ENCODE data around the gene IL1RAPL1. TPM values are rescaled to one million over a fixed set of nuclear protein-coding genes. Genes with fewer than 3 reads are reported as not detected.

IL1RAPL1 gene
- total and polyA plus RNA-seq, 2 donors (not counting 1 experiment from before 2014, with no cell fraction given) = 0.25 to 2.8 TPM

GRCh38 chrX:28576117-28576516 lies 11.1 kb upstream of the IL1RAPL1 start:
- H3K9me3 ChIP-seq (ENCODE audit: control insufficient read depth, insufficient read depth, low read depth, low read length) = no peaks in the 10 kb centered on the region
- no peaks in the 10 kb centered on the region for H3K4me1 ChIP-seq (ENCODE audit: control insufficient read depth, extremely low read depth, insufficient read depth, low read length)
- TF ChIP-seq CTCF (conservative IDR thresholded peaks at IDR 0.05 in 1 of 2, IDR thresholded peaks at IDR 0.05 in 1 of 2; ENCODE audit: low read depth in 1 of 2, low read length in 2 of 2) (no peak), EZH2 (IDR thresholded peaks at IDR 0.05; ENCODE audit: low read length, missing control alignments) (no peak)
- no peak overlapping the region for H3K9ac ChIP-seq (ENCODE audit: insufficient read depth, low read length)
- H3K4me2 ChIP-seq (ENCODE audit: extremely low read depth, insufficient read depth, low read length) = no peak overlapping the region
- H2AFZ ChIP-seq (ENCODE audit: low read length) = no peak overlapping the region
- H3K4me3 ChIP-seq (replicated peaks in 1 of 4; ENCODE audit: control extremely low read depth in 1 of 4, insufficient read depth in 1 of 4, low read depth in 3 of 4, low read length in 4 of 4) = no peak overlapping the region
- H3K79me2 ChIP-seq (ENCODE audit: control insufficient read depth, insufficient read depth, low read length) = no peaks in the 10 kb centered on the region
- H3K27me3 ChIP-seq (ENCODE audit: control insufficient read depth, insufficient read depth, low read length) = no peaks in the 10 kb centered on the region
- no peak overlapping the region for H3K27ac ChIP-seq (ENCODE audit: insufficient read depth, low read length)
- no peaks in the 10 kb centered on the region for H4K20me1 ChIP-seq (ENCODE audit: control insufficient read depth, extremely low read depth, insufficient read depth, low read length)
- no peak for DNase-seq (ENCODE audit: low read depth in 2 of 2)
- no peaks in the 10 kb centered on the region for H3K36me3 ChIP-seq (ENCODE audit: control insufficient read depth, insufficient read depth, low read length)

- H3K79me2 ChIP-seq (ENCODE audit: control insufficient read depth, insufficient read depth, low read length) = no peaks in the 10 kb centered on the region
- H3K4me3 ChIP-seq (replicated peaks in 1 of 4; ENCODE audit: control extremely low read depth in 1 of 4, insufficient read depth in 1 of 4, low read depth in 3 of 4, low read length in 4 of 4) = no peak overlapping the region
- no peaks in the 10 kb centered on the region for H3K9me3 ChIP-seq (ENCODE audit: control insufficient read depth, insufficient read depth, low read depth, low read length)
- no peaks in the 10 kb centered on the region for H3K36me3 ChIP-seq (ENCODE audit: control insufficient read depth, insufficient read depth, low read length)
- H3K4me1 ChIP-seq (ENCODE audit: control insufficient read depth, extremely low read depth, insufficient read depth, low read length) = no peaks in the 10 kb centered on the region
- DNase-seq (ENCODE audit: low read depth in 2 of 2) = no peak
- no peak overlapping the region for H2AFZ ChIP-seq (ENCODE audit: low read length)
- H3K27ac ChIP-seq (ENCODE audit: insufficient read depth, low read length) = no peak overlapping the region
- no peaks in the 10 kb centered on the region for H4K20me1 ChIP-seq (ENCODE audit: control insufficient read depth, extremely low read depth, insufficient read depth, low read length)
- TF ChIP-seq CTCF (conservative IDR thresholded peaks at IDR 0.05 in 1 of 2, IDR thresholded peaks at IDR 0.05 in 1 of 2; ENCODE audit: low read depth in 1 of 2, low read length in 2 of 2) (no peak), EZH2 (IDR thresholded peaks at IDR 0.05; ENCODE audit: low read length, missing control alignments) (no peak)
- no peak overlapping the region for H3K4me2 ChIP-seq (ENCODE audit: extremely low read depth, insufficient read depth, low read length)
- H3K27me3 ChIP-seq (ENCODE audit: control insufficient read depth, insufficient read depth, low read length) = no peaks in the 10 kb centered on the region
- no peak overlapping the region for H3K9ac ChIP-seq (ENCODE audit: insufficient read depth, low read length)
Measured at GRCh38 chrX:28581522-28581921, 5.7 kb upstream of the IL1RAPL1 start.

- Histone ChIP-seq H3K27me3 (ENCODE audit: control insufficient read depth, insufficient read depth, low read length) (no peaks in the 10 kb centered on the region), H3K4me2 (ENCODE audit: extremely low read depth, insufficient read depth, low read length) (no peak overlapping the region), H3K79me2 (ENCODE audit: control insufficient read depth, insufficient read depth, low read length) (no peaks in the 10 kb centered on the region), H2AFZ (ENCODE audit: low read length) (no peak overlapping the region), H3K27ac (ENCODE audit: insufficient read depth, low read length) (no peak overlapping the region), H3K4me1 (ENCODE audit: control insufficient read depth, extremely low read depth, insufficient read depth, low read length) (no peaks in the 10 kb centered on the region), H3K36me3 (ENCODE audit: control insufficient read depth, insufficient read depth, low read length) (no peaks in the 10 kb centered on the region), H3K9me3 (ENCODE audit: control insufficient read depth, insufficient read depth, low read depth, low read length) (no peaks in the 10 kb centered on the region), H3K9ac (ENCODE audit: insufficient read depth, low read length) (no peak overlapping the region), H3K4me3 (replicated peaks in 1 of 4; ENCODE audit: control extremely low read depth in 1 of 4, insufficient read depth in 1 of 4, low read depth in 3 of 4, low read length in 4 of 4) (no peak overlapping the region), H4K20me1 (ENCODE audit: control insufficient read depth, extremely low read depth, insufficient read depth, low read length) (no peaks in the 10 kb centered on the region)
- DNase-seq (ENCODE audit: low read depth in 2 of 2) = peak; percentile 21 to 32
- TF ChIP-seq CTCF (conservative IDR thresholded peaks at IDR 0.05 in 1 of 2, IDR thresholded peaks at IDR 0.05 in 1 of 2; ENCODE audit: low read depth in 1 of 2, low read length in 2 of 2) (no peak), EZH2 (IDR thresholded peaks at IDR 0.05; ENCODE audit: low read length, missing control alignments) (no peak)
Measured at GRCh38 chrX:28582511-28582910, 4.7 kb upstream of the IL1RAPL1 start.

Measured in fibroblast of lung (primary cell).